ENCODE data around the gene HRC.
A peak's percentile ranks its signal among the peaks of the same experiment; 100 is the strongest.
"Not testable (repeated sequence)": the region's sequence is repeated elsewhere in the genome, so short reads cannot be mapped to it uniquely, and the experiment has no call there.

HRC gene

GRCh38 chr19:49160450-49161189 is 5.4 kb upstream of the HRC start:
- DNase-seq (ENCODE audit: low read depth in 1 of 2, low spot score in 1 of 2) = no peak

GRCh38 chr19:49157445-49158224 is 2.4 kb upstream of the HRC start, which contains the start of gene TRPM4:
Gene TRPM4, plus strand, starts transcription at chr19:49157792. Its CDS starts 75 bp downstream, at chr19:49157867.
- no peak for DNase-seq (ENCODE audit: low read depth in 1 of 2, low spot score in 1 of 2)

- no peak for DNase-seq (ENCODE audit: low read depth in 1 of 2, low spot score in 1 of 2)
These were observed 687 bp upstream of the HRC start for GRCh38 chr19:49155820-49156346.

- no peak for DNase-seq (ENCODE audit: low read depth in 1 of 2, low spot score in 1 of 2)
These were observed 917 bp downstream of the HRC start for GRCh38 chr19:49154279-49154678.

- DNase-seq (ENCODE audit: low read depth in 1 of 2, low spot score in 1 of 2) = no peak
These were observed 1.9 kb downstream of the HRC start for GRCh38 chr19:49153167-49153809.

GRCh38 chr19:49152119-49152550 is 3.1 kb downstream of the HRC start:
- DNase-seq (ENCODE audit: low read depth in 1 of 2, low spot score in 1 of 2) = no peak

GRCh38 chr19:49151267-49152118 is 3.7 kb downstream of the HRC start:
- no peak for DNase-seq (ENCODE audit: low read depth in 1 of 2, low spot score in 1 of 2)

- DNase-seq (ENCODE audit: low read depth in 1 of 2, low spot score in 1 of 2) = no peak
These were observed 4.3 kb downstream of the HRC start for GRCh38 chr19:49150944-49151243.

GRCh38 chr19:49150106-49150943 is 4.9 kb downstream of the HRC start:
- no peak for DNase-seq (ENCODE audit: low read depth in 1 of 2, low spot score in 1 of 2)

GRCh38 chr19:49149652-49150105 is 5.5 kb downstream of the HRC start:
- DNase-seq (ENCODE audit: low read depth in 1 of 2, low spot score in 1 of 2) = no peak

GRCh38 chr19:49148784-49149651 is 6.2 kb downstream of the HRC start:
- DNase-seq (ENCODE audit: low read depth in 1 of 2, low spot score in 1 of 2) = peak; percentile 55 to 56

GRCh38 chr19:49148044-49148682 is 7.0 kb downstream of the HRC start:
- DNase-seq (ENCODE audit: low read depth in 1 of 2, low spot score in 1 of 2) = no peak

- DNase-seq (ENCODE audit: low read depth in 1 of 2, low spot score in 1 of 2) = not testable (repeated sequence)
These were observed 8.8 kb downstream of the HRC start for GRCh38 chr19:49146408-49146770.

GRCh38 chr19:49145573-49146407 is 9.4 kb downstream of the HRC start:
- peak; percentile 65 to 68 for DNase-seq (ENCODE audit: low read depth in 1 of 2, low spot score in 1 of 2)

GRCh38 chr19:49142866-49143335 is 12.3 kb downstream of the HRC start:
- DNase-seq (ENCODE audit: low read depth in 1 of 2, low spot score in 1 of 2) = peak in 1 of 2 donors; percentile 28

- no peak for DNase-seq (ENCODE audit: low read depth in 1 of 2, low spot score in 1 of 2)
These were observed 13.8 kb downstream of the HRC start for GRCh38 chr19:49141352-49141751.

GRCh38 chr19:49140951-49141350 is 14.2 kb downstream of the HRC start:
- no peak for DNase-seq (ENCODE audit: low read depth in 1 of 2, low spot score in 1 of 2)
